Vagina (tissue), 2 donors: ENCODE results near the gene RFX8.

Source experiments
- POLR2A ChIP-seq, 2 donors: fragments of 450-650 bp; IDR thresholded peaks; one replicate each; pipeline ENCODE4 v1.6.1; 2017; ENCODE audit warnings: antibody characterized with exemption in 2 of 2, mild to moderate bottlenecking in 2 of 2, moderate library complexity in 2 of 2
- POLR2AphosphoS5 ChIP-seq, 2 donors: sonication (generic); formaldehyde crosslinking; IDR thresholded peaks; one replicate each; pipeline ENCODE4 v1.9.0; 2017; ENCODE audit warnings: antibody characterized with exemption in 2 of 2, mild to moderate bottlenecking in 2 of 2, low read depth in 1 of 2; ENCODE audit not compliant: insufficient read depth in 1 of 2
- TF ChIP-seq, protein P1 (sequence below), 3 experiments: fragments of 450-650 bp in 2 of 3; fragments of 200-600 bp in 1 of 3; sonication (generic) in 1 of 3; IDR thresholded peaks; one replicate each; pipeline ENCODE4 v1.5.1; 2017 to 2019; ENCODE audit warnings: antibody characterized with exemption in 3 of 3, mild to moderate bottlenecking in 2 of 3, moderate library complexity in 2 of 3

DNA sequence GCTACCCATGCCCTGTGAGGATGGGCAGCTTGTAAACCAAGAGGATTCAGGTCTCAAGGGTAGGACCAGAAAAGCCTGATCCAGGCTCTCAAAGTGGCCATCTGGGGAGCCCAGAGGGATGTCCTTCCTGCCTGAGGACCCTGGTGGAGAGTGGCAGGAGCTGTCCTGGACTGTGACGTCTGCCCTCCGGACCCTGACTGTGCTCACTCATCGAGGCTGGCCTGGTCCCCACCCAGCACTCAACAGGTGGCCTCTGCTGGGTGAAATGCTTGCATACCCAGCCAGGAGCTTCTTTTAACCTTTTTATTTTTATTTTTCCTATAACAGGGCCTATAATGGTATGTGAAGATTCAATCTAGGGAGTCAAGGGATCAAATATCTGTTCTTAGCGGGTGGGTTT, 112.1 kb downstream of the RFX8 start:
- no peak for TF ChIP-seq POLR2A (IDR thresholded peaks at IDR 0.05)
- TF ChIP-seq, protein P1, sequence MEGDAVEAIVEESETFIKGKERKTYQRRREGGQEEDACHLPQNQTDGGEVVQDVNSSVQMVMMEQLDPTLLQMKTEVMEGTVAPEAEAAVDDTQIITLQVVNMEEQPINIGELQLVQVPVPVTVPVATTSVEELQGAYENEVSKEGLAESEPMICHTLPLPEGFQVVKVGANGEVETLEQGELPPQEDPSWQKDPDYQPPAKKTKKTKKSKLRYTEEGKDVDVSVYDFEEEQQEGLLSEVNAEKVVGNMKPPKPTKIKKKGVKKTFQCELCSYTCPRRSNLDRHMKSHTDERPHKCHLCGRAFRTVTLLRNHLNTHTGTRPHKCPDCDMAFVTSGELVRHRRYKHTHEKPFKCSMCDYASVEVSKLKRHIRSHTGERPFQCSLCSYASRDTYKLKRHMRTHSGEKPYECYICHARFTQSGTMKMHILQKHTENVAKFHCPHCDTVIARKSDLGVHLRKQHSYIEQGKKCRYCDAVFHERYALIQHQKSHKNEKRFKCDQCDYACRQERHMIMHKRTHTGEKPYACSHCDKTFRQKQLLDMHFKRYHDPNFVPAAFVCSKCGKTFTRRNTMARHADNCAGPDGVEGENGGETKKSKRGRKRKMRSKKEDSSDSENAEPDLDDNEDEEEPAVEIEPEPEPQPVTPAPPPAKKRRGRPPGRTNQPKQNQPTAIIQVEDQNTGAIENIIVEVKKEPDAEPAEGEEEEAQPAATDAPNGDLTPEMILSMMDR (IDR thresholded peaks at IDR 0.05): no peak
- TF ChIP-seq POLR2AphosphoS5 (IDR thresholded peaks at IDR 0.05; ENCODE audit: insufficient read depth in 1 of 2, low read depth in 1 of 2): no peak
